SJCRH30 (cell line): ENCODE data around the gene GNAI3. TPM values are rescaled to one million over a fixed set of nuclear protein-coding genes. Genes with fewer than 3 reads are reported as not detected.

Experiments
- DNase-seq, 2 experiments: peaks; one replicate each; pipeline ENCODE4 v3.0.0-alpha.2; 2015 to 2020
- H3K27ac ChIP-seq: fragments of 250-450 bp; sonication (Bioruptor Pico); 2 replicates; pipeline ENCODE4 v1.5.1; 2020; ENCODE audit warnings: mild to moderate bottlenecking, moderate library complexity
- H3K27me3 ChIP-seq: fragments of 250-450 bp; sonication (Bioruptor Pico); 2 replicates; pipeline ENCODE4 v1.5.1; 2020; ENCODE audit warnings: mild to moderate bottlenecking, moderate library complexity
- H3K36me3 ChIP-seq: fragments of 250-450 bp; sonication (Bioruptor Pico); 2 replicates; pipeline ENCODE4 v1.5.1; 2020; ENCODE audit warnings: mild to moderate bottlenecking, moderate library complexity
- H3K4me1 ChIP-seq: fragments of 250-450 bp; sonication (Bioruptor Pico); 2 replicates; pipeline ENCODE4 v1.5.1; 2020; ENCODE audit warnings: mild to moderate bottlenecking, moderate library complexity
- H3K4me3 ChIP-seq: fragments of 250-450 bp; sonication (Bioruptor Pico); 2 replicates; pipeline ENCODE4 v1.5.1; 2020; ENCODE audit warnings: mild to moderate bottlenecking, moderate library complexity
- H3K9me3 ChIP-seq: fragments of 250-450 bp; sonication (Bioruptor Pico); replicated peaks from 2 replicates; pipeline ENCODE4 v1.5.1; 2020; ENCODE audit warnings: mild to moderate bottlenecking, moderate library complexity
- total RNA-seq: library from RNA; depleted of rRNA; stranded (reverse); fragments of >200 nt; shearing (Covaris generic); gene quantifications from 2 replicates; pipeline ENCODE4 v1.2.3, GENCODE V29; 2014

Gene GNAI3
- total RNA-seq, 1 experiment from 2014 or later = 13.4 TPM

DNA sequence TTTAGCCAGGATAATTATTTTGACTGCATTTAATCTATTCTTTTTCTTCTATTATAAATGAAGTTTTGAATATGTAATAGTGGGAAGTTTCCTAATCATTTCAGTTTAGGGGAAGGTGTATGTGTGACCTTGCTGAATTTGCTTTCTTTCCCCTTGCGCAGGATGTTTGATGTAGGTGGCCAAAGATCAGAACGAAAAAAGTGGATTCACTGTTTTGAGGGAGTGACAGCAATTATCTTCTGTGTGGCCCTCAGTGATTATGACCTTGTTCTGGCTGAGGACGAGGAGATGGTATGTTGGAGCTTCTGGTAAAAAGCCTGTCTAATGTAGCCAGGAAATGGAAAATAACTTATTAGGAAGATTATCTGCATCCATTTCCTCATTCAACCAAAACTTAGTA lies 37.6 kb downstream of the GNAI3 start:
- no peaks in the 10 kb centered on the region for H3K4me1 ChIP-seq
- no peak overlapping the region for H3K4me3 ChIP-seq
- no peaks in the 10 kb centered on the region for H3K9me3 ChIP-seq
- H3K27ac ChIP-seq = no peak overlapping the region
- H3K36me3 ChIP-seq = peaks cover 60% of the 10 kb centered on the region
- no peak for DNase-seq
- no peaks in the 10 kb centered on the region for H3K27me3 ChIP-seq

DNA sequence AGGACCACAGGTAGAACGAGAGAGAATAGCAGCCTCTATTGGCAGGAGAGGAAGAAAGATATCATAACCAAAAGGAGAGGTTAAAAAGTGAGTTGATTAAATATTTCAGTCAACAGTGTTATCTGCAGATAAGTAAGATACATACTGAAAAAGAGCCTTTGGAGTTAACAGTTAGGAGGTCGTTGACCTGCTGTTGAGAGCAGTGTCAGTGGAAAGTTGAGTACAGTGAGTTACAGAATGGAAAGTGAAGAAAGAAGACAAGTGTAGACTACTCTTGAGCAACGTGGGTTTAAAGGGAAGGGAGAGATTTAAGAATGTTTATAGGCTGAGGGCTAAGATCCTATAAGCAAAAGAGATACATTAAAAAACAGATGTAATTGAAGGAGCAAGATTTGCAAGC lies 40.8 kb downstream of the GNAI3 start:
- H3K27ac ChIP-seq = no peak overlapping the region
- peaks cover 60% of the 10 kb centered on the region for H3K36me3 ChIP-seq
- H3K4me1 ChIP-seq = no peaks in the 10 kb centered on the region
- H3K27me3 ChIP-seq = no peaks in the 10 kb centered on the region
- DNase-seq = no peak
- H3K4me3 ChIP-seq = no peak overlapping the region
- no peaks in the 10 kb centered on the region for H3K9me3 ChIP-seq

DNA sequence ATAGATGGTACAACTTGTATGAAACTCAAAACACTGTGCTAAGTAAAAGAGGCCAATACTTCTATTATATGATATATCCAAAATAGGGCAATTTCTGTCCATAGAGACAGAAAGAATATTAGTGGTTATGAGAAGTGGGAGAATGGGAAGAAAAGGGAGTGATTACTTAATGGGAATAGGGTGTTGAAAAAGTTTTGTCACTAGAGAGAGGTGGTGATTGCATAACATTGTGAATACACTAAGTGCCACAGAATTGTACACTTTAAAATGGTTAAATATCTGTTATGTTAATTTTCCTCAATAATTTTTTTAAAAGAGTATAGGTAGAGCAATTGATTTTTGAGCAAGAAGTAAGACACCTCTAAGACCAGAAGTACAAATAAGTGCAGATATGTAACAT lies 41.3 kb downstream of the GNAI3 start:
- H3K9me3 ChIP-seq = no peaks in the 10 kb centered on the region
- H3K4me1 ChIP-seq = no peaks in the 10 kb centered on the region
- no peak overlapping the region for H3K27ac ChIP-seq
- no peaks in the 10 kb centered on the region for H3K27me3 ChIP-seq
- no peak for DNase-seq
- H3K36me3 ChIP-seq = peaks cover 56% of the 10 kb centered on the region
- no peak overlapping the region for H3K4me3 ChIP-seq

DNA sequence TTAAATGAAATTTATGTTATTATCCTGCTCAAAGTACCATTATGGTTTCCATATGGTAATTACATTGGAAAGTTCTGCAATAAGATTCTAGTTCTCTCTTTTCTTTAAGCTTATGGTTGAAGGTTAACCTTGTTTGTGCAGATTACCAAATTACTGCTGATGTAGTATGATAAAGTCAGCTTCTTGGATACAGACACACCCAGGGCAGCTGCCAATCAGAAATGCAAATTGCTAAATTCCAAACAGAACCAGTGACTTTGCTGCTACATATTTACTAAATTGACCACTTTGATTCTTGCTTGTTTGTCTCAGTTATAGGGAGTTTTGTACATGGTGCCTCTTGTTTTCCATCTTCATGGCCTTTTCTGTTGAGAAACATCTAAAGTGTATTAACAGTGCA lies 44.5 kb downstream of the GNAI3 start:
- peaks cover 43% of the 10 kb centered on the region for H3K36me3 ChIP-seq
- no peak overlapping the region for H3K27ac ChIP-seq
- no peak for DNase-seq
- H3K4me1 ChIP-seq = no peaks in the 10 kb centered on the region
- no peak overlapping the region for H3K4me3 ChIP-seq
- H3K27me3 ChIP-seq = no peaks in the 10 kb centered on the region
- no peaks in the 10 kb centered on the region for H3K9me3 ChIP-seq

DNA sequence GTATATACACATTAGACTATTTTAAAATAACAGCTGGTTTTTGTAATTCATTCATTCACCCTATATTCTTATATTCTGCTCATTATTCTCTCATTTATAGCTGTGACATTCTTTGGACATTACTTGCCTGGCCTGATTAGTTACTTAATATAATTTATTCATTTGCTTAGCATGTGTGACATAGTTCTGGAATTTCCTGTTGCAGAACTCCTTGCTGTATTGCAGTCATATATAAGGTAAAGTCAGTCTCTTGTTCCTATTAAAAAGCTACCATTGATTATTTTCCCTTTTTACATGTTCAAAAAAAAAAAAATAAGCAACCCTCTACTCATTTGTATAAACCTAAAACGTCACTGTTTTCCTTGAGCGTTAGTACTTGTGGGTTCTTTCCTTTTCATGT lies 47.1 kb downstream of the GNAI3 start:
- H3K9me3 ChIP-seq = no peaks in the 10 kb centered on the region
- H3K4me3 ChIP-seq = no peak overlapping the region
- H3K4me1 ChIP-seq = no peaks in the 10 kb centered on the region
- peaks cover 39% of the 10 kb centered on the region for H3K36me3 ChIP-seq
- no peak for DNase-seq
- H3K27ac ChIP-seq = no peak overlapping the region
- no peaks in the 10 kb centered on the region for H3K27me3 ChIP-seq

DNA sequence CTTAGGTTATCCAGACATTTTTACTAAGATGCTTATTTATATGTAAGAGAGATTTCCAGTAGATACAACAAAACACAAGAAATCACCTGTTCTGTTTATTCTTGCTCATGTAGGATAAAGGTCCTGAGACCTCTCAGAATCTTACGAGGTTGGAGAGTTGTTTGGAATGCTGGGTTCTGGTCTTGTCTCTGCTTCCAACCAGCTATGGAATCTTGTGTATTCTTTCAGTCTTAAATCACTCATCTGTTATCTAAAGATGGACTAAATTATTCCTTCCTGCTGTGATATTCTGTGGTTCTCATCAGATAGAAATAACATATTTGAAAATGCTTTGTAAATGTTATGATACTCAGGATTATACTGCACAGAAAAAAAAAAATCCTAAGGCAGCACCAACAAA lies 49.7 kb downstream of the GNAI3 start:
- H3K36me3 ChIP-seq = peaks cover 24% of the 10 kb centered on the region; the same call in 1 of the 2 replicates
- no peak overlapping the region for H3K4me3 ChIP-seq
- H3K9me3 ChIP-seq = no peaks in the 10 kb centered on the region
- H3K4me1 ChIP-seq = no peaks in the 10 kb centered on the region
- no peak for DNase-seq
- no peaks in the 10 kb centered on the region for H3K27me3 ChIP-seq
- no peak overlapping the region for H3K27ac ChIP-seq

DNA sequence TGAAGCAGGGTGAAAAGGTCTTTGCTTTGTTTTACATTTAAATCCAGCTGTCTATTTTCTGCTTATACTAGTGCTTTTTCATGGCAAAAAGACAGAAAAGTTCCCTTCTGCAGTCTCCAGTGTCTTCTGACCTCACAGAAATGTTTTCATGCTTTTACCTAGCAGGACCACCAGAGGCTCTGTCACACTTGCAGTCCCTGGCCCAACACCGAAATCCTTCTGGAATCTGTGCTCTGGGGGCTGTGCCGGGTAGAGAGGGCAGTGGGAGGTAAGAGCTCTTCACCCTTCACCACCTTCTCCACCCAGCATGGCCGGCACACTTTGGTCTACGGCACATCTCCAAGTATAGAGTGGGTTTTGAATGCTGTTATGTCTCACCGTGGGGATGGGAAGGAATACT lies 50.2 kb downstream of the GNAI3 start:
- no peak overlapping the region for H3K4me3 ChIP-seq
- no peak for DNase-seq
- peaks cover 23% of the 10 kb centered on the region; the same call in 1 of the 2 replicates for H3K36me3 ChIP-seq
- no peaks in the 10 kb centered on the region for H3K9me3 ChIP-seq
- H3K4me1 ChIP-seq = no peaks in the 10 kb centered on the region
- no peaks in the 10 kb centered on the region for H3K27me3 ChIP-seq
- H3K27ac ChIP-seq = no peak overlapping the region

DNA sequence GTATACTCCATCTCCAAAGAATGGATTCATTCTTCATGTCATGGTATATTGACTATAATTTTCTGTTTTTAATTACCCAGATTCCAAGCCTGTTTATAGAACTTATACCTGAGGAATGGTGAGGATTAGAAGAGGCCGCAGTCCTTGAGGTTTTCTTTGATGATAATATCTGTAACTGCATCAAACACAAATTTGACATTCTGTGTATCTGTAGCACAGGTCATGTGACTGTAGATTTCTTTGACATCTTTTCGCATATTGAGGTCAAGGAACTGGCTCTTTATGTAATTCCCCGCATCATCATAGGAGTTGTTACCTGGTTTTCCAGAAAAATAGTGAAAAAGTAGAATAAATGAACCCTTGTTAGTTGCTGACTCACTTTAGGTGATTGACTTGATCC lies 54.8 kb downstream of the GNAI3 start:
- Histone ChIP-seq H3K4me3 (no peak overlapping the region), H3K4me1 (no peaks in the 10 kb centered on the region), H3K27me3 (no peaks in the 10 kb centered on the region), H3K36me3 (no peaks in the 10 kb centered on the region; the same call in 1 of the 2 replicates), H3K27ac (no peak overlapping the region), H3K9me3 (no peaks in the 10 kb centered on the region)
- no peak for DNase-seq

DNA sequence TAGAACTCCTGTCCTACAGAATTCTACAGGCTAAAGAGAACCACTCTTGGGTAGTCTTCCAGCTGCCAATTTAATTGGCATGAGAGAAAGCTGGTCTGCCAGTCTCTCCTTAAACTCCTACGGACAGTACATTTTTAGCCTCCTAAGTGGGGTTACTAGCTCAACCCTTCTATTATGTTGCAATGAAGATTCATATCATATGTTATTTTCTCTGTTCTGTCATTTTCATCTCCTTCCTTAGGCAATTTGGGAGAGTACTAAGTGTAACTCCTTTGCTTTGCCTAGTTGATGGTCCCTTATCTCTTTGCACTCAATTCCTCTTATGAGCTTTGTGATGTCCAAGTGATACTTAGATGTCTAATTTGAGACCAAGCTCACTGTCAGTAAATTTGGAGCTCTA lies 57.0 kb downstream of the GNAI3 start:
- no peak overlapping the region for H3K4me3 ChIP-seq
- no peaks in the 10 kb centered on the region for H3K36me3 ChIP-seq
- H3K27me3 ChIP-seq = no peaks in the 10 kb centered on the region
- no peaks in the 10 kb centered on the region for H3K9me3 ChIP-seq
- no peaks in the 10 kb centered on the region for H3K4me1 ChIP-seq
- H3K27ac ChIP-seq = no peak overlapping the region
- DNase-seq = no peak

DNA sequence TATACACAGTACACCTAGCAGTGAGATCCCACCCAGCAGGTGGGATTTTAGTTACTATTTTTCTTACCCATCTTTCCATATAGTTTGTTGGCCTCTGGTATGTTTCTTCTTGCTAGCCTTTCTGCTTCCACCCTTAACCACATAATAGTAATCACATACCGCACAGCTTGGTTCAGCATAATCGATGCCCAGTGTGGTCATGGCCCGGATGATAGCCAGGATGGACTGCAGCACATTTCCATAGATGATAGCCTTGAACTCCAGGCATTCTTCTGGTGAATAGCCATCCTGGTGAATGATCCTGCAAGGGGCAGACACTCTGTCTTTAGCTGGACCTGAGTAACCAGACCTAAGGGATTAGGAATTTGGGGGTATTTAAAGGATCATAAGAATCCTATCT lies 61.5 kb downstream of the GNAI3 start:
- Histone ChIP-seq H3K4me3 (no peak overlapping the region), H3K9me3 (no peaks in the 10 kb centered on the region), H3K36me3 (no peaks in the 10 kb centered on the region), H3K27me3 (no peaks in the 10 kb centered on the region), H3K27ac (no peak overlapping the region), H3K4me1 (no peaks in the 10 kb centered on the region)
- no peak for DNase-seq

DNA sequence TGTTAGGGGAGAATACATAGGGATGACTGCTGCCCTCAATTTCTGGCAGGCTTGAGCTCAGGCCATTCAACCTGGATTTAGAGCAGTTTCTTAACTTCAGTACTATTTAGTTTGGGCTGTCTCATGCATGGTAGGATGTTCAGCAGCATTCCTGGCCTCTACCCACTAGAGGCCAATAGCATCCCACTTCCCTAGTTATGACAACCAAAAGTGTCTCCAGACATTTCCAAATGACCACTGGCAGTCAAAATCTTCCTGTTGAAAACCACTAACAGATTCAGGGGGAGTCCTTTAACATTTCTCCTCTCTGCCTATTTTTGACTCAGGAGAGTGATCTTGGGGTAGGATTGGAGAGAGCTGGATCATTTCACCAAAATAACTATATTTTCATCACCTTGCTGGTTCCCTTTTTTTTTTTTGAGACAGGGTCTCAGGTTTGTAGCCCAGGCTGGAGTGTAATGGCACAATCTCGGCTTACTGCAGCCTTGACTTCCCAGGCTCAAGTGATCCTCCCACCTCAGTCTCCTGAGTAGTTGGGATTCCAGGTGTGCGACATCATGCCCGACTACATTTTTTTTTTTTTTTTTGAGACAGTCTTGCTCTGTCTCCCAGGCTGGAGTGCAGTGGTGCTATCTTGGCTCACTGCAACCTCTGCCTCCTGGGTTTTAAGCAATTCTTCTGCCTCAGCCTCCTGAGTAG lies 62.3 kb downstream of the GNAI3 start:
- no peak for DNase-seq
- no peak overlapping the region for H3K4me3 ChIP-seq
- H3K9me3 ChIP-seq = no peaks in the 10 kb centered on the region
- no peaks in the 10 kb centered on the region for H3K36me3 ChIP-seq
- no peaks in the 10 kb centered on the region for H3K4me1 ChIP-seq
- H3K27ac ChIP-seq = no peak overlapping the region
- H3K27me3 ChIP-seq = no peaks in the 10 kb centered on the region

DNA sequence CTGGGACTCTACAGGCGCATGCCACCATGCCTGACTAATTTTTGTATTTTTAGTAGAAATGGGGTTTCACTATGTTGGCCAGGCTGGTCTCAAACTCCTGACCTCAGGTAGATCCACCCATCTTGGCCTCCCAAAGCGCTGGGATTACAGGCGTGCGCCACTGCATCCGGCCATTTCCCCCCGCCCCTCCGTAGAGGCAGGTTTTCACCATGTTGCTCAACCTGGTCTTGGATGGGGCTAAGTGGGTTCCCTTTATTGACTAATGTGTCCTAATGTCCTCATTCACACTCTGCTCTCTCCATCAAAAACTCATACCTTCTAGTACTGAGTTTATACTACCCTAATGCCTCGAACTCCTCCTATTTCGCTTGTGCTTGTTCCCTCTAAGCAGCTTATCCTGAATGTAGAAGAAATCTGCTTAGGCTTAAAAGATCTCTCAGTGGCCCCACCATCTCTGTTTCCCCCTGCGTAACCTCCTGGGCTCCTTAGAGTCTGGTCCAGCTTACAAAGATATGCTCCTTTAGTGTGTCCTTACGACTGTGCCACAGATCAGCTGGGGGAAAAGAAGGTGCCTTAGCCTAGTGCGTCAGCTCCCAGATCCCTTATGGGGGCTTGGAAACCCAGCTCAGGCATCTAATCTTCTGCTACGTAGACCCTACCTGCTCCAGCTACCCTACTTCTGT lies 63.0 kb downstream of the GNAI3 start:
- no peaks in the 10 kb centered on the region for H3K4me1 ChIP-seq
- no peaks in the 10 kb centered on the region for H3K36me3 ChIP-seq
- no peak overlapping the region for H3K27ac ChIP-seq
- DNase-seq = no peak
- H3K9me3 ChIP-seq = no peaks in the 10 kb centered on the region
- H3K27me3 ChIP-seq = no peaks in the 10 kb centered on the region
- H3K4me3 ChIP-seq = no peak overlapping the region

DNA sequence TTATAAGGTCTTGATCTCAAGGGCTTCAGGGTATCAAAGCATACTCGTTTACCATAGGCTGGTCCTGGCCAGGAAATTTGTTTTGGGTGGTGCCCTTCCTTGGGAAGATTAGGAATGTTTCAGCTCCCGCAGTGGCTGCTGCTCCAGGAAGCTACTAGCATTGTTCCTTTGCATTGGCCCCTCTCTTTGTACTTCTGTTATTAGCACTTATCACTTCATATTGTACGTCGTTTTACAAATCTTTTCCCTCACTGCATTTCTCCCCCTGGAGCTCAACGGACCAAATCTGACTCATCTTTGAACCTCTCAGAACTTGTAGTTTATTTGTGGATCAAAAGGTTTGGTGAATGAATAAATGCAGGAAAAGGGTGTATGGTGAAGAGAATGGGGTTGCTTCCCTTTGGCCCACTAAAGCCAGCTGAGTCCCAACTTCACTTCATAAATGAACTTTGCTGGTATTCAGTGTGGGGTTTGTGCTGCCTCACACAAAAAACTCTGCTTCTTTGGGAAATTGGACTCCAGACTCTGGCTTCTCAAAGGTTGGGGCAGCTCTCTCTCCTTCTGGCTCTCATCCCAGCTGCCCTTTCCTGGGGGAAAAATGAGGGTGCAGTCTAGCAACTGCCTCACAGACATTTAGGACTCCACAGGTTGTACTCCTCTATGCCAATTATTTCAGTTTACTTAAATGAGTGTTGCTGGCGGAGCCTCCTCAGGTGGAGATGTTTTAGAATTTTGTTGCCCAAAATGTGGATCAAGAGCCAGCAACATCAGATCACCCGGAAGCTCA lies 65.1 kb downstream of the GNAI3 start:
- H3K36me3 ChIP-seq = no peaks in the 10 kb centered on the region
- 0 out of 2 replicates have a peak, but pooled peaks cover 3% of the 10 kb centered on the region for H3K4me1 ChIP-seq
- H3K4me3 ChIP-seq = no peak overlapping the region
- no peaks in the 10 kb centered on the region for H3K27me3 ChIP-seq
- DNase-seq = no peak
- no peaks in the 10 kb centered on the region for H3K9me3 ChIP-seq
- no peak overlapping the region for H3K27ac ChIP-seq

DNA sequence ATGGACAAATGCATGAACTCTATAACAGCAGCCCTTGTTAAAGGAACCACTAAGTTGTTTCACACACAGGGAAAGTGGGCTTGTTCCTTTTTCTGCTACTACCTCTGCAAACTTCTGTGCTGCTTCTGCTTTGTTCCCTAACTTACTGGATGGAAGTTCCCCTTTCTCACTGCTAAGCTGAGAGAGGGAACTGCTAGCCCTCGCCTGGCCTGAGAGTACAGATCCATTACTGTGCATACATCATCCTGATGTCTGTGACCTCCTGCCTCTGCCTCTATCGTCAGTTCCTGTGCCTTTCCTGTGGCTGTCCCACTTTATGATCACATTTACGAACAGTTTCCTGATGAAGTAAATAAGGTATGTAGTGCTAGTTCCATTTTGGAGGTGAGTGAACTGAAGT lies 67.5 kb downstream of the GNAI3 start:
- Histone ChIP-seq H3K36me3 (no peaks in the 10 kb centered on the region), H3K9me3 (no peaks in the 10 kb centered on the region), H3K4me3 (no peak overlapping the region), H3K4me1 (0 out of 2 replicates have a peak, but pooled peaks cover 3% of the 10 kb centered on the region), H3K27me3 (no peaks in the 10 kb centered on the region), H3K27ac (no peak overlapping the region)
- no peak for DNase-seq

DNA sequence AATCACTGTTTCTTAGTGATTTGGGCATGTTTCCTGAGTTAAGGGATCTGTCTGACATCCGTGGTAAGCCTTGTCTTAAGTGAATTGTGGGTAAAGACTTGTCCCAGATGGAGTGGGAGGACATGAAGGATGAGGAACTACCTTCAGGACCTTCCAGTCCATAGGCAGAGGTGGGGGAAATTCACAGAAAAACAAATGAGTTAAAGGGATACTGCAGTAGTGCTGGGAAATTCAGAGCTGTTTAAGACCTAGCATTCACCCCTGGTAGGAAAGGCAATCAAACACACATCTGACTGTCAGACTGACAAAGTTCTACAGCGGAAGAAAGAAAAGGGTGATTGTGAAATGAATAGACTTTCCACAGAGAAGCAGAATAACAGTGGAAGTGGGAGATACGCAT lies 68.0 kb downstream of the GNAI3 start:
- Histone ChIP-seq H3K27ac (no peak overlapping the region), H3K4me3 (no peak overlapping the region), H3K36me3 (no peaks in the 10 kb centered on the region), H3K27me3 (no peaks in the 10 kb centered on the region), H3K9me3 (no peaks in the 10 kb centered on the region), H3K4me1 (0 out of 2 replicates have a peak, but pooled peaks cover 3% of the 10 kb centered on the region)
- DNase-seq = no peak
